HG03280 (cell line): Measurements from ENCODE around the gene EEF1AKMT4.
A peak's percentile ranks its signal among the peaks of the same experiment; 100 is the strongest.

Source experiments
- ATAC-seq: cut with Tn5 transposase; IDR thresholded peaks from one replicate; pipeline ENCODE4 v1.9.1; 2021; ENCODE audit warnings: mild to moderate bottlenecking, moderate library complexity; ENCODE audit not compliant: unreplicated experiment

Gene EEF1AKMT4

DNA sequence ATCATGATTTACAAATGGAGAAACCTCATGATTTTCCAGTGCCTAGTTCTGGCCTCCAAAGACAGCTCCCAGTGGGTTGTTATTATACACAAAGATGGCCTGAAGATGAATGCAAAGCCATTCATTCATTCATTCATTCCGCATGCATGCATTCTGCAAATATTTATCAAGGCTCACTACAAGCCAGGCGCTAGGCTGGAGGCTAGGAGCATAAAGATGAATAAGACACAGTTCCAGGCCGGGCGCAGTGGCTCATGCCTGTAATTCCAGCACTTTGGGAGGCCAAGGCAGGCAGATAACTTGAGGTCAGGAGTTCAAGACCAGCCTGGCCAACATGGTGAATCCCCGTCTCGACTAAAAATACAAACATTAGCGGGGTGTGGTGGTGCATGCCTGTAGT is 47.1 kb downstream of the EEF1AKMT4 start:
- ATAC-seq: no peak

DNA sequence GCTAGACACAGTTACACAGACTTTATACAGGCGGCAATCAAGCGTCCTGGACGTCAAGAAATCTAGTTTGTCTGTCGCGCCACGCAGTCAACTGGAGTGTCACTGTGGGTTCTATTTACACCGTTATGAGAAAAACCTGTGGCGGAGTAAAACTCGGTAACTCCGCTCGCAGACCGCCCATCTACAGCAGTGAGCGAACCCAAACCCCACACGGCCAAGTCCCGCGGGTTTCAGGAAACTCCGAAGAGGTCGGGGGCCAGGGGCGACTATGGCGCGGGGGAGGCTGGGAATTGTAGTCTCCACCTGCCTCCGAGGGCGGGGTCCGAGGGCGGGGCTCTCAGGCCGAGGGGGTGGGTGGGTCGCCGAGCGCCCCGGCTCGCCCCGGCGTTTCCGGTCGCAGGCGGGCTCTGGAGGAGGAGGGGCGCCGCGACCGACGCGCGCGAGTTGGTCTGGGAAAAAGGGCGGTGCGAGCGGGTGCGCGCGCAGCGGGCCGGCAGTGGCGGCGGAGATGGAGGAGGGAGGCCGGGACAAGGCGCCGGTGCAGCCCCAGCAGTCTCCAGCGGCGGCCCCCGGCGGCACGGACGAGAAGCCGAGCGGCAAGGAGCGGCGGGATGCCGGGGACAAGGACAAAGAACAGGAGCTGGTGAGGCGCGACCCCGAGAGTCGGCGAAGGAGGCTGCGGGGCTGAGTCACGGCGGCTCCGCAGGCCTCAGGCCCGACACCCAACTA is 49.5 kb downstream of the EEF1AKMT4 start, which contains the start of gene PSMD2:
TSS of gene PSMD2 (plus strand) at position 483 of the 729 bp plus-strand sequence. CDS start at position 509, 26 bp downstream.
- peak; percentile 93 for ATAC-seq

- no peak for ATAC-seq
Observed at GRCh38 chr3:184299488-184300377, 50.3 kb downstream of the EEF1AKMT4 start.

GRCh38 chr3:184300378-184300720 is 50.9 kb downstream of the EEF1AKMT4 start:
- no peak for ATAC-seq

GRCh38 chr3:184305577-184305976 is 56.1 kb downstream of the EEF1AKMT4 start:
- ATAC-seq: no peak

DNA sequence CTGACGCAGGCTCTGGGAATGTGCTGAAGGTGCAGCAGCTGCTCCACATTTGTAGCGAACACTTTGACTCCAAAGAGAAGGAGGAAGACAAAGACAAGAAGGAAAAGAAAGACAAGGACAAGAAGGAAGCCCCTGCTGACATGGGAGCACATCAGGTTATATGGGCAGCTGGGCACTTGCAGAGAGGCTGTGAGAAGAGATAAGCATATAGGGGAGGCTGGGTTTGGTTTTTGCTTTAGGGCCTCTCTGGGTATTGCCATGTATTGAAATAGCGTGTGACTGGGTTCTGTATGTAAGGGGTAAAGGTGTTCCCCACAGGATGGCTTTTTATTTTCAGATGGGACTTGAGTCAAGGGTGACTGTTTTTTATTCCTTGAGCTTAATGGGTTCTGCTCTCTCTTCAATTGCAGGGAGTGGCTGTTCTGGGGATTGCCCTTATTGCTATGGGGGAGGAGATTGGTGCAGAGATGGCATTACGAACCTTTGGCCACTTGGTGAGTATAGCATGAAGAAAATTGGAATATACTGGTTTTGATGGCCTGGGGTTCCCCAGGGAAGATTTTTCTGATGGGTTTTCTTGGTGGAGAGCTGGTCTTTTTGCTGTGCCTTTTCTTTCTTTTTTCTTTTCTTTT is 57.0 kb downstream of the EEF1AKMT4 start:
- no peak for ATAC-seq

- ATAC-seq: no peak
Observed at GRCh38 chr3:184307915-184308314, 58.4 kb downstream of the EEF1AKMT4 start.
